ENCODE data around the gene PGAP3.

The PGAP3 gene

DNA sequence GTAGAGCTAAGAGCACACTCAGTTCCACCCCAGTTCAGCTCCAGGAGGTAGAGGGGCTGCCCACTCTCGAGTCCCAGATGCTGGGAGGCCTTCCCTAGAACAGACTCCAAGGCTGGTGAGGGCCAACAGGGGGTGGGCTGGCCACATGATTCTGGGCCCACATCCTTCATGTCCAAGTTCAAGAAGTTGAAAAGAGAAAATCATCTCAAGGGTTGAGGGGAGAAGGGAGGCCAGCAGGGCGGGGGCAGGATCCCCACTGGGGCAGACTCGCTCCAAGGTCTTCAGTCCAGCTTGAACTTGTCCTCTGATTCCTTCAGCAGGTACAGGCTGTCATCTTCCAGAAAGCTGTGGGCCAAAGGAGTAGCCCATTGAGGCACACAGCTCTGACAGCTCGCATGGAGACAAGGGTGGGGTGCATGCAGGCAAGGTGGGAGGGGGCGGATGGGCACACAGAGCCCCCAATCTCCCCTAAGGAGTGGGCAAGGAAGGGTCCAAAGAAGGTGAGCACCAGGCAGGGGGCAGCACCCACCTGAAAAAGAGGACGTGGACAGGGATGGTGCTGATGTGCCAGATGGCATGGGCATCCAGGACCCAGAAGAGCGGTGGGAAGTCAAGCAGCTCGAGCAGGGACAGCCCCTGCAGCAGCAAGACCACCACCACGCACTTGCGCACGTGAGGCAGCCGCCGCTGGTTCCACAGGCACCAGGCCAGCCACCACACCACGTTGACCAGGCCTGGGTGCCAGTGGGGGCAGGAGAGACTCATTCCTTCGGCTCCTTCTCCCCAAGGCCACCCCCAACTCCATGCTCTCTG is 15.1 kb downstream of the PGAP3 start:
- no peaks in the 10 kb centered on the region; the same call in 1 of the 2 replicates for H3K27me3 ChIP-seq (ENCODE audit: insufficient read depth, low read length)
- no peaks in the 10 kb centered on the region for H3K79me2 ChIP-seq (ENCODE audit: insufficient read depth, low read length)
- H3K27ac ChIP-seq (ENCODE audit: low read depth, low read length, poor library complexity, severe bottlenecking), result no peak overlapping the region
- H3K9ac ChIP-seq (ENCODE audit: low read length), result no peak overlapping the region
- H3K4me3 ChIP-seq (ENCODE audit: low read depth, low read length, poor library complexity, severe bottlenecking), result no peak overlapping the region
- TF ChIP-seq, protein P1, sequence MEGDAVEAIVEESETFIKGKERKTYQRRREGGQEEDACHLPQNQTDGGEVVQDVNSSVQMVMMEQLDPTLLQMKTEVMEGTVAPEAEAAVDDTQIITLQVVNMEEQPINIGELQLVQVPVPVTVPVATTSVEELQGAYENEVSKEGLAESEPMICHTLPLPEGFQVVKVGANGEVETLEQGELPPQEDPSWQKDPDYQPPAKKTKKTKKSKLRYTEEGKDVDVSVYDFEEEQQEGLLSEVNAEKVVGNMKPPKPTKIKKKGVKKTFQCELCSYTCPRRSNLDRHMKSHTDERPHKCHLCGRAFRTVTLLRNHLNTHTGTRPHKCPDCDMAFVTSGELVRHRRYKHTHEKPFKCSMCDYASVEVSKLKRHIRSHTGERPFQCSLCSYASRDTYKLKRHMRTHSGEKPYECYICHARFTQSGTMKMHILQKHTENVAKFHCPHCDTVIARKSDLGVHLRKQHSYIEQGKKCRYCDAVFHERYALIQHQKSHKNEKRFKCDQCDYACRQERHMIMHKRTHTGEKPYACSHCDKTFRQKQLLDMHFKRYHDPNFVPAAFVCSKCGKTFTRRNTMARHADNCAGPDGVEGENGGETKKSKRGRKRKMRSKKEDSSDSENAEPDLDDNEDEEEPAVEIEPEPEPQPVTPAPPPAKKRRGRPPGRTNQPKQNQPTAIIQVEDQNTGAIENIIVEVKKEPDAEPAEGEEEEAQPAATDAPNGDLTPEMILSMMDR (IDR thresholded peaks at IDR 0.05; ENCODE audit: low read length), result no peak
- TF ChIP-seq EZH2 (IDR thresholded peaks at IDR 0.05; ENCODE audit: borderline replicate concordance, low read length), result no peak
- H2AFZ ChIP-seq (ENCODE audit: low read length), result no peak overlapping the region
- peaks cover 16% of the 10 kb centered on the region for H3K4me1 ChIP-seq (ENCODE audit: insufficient read depth, low read length, severe bottlenecking)
- no peaks in the 10 kb centered on the region for H3K9me3 ChIP-seq (ENCODE audit: low read length)
- H3F3A ChIP-seq (ENCODE audit: insufficient read depth, low read length), result no peaks in the 10 kb centered on the region
- no peak overlapping the region for H3K4me2 ChIP-seq (ENCODE audit: low read length)
- H4K20me1 ChIP-seq (ENCODE audit: insufficient read depth, low read length), result no peaks in the 10 kb centered on the region
- H3K9me2 ChIP-seq (ENCODE audit: low read depth, low read length), result no peaks in the 10 kb centered on the region
- no peaks in the 10 kb centered on the region for H3K36me3 ChIP-seq (ENCODE audit: insufficient read depth, low read length)

DNA sequence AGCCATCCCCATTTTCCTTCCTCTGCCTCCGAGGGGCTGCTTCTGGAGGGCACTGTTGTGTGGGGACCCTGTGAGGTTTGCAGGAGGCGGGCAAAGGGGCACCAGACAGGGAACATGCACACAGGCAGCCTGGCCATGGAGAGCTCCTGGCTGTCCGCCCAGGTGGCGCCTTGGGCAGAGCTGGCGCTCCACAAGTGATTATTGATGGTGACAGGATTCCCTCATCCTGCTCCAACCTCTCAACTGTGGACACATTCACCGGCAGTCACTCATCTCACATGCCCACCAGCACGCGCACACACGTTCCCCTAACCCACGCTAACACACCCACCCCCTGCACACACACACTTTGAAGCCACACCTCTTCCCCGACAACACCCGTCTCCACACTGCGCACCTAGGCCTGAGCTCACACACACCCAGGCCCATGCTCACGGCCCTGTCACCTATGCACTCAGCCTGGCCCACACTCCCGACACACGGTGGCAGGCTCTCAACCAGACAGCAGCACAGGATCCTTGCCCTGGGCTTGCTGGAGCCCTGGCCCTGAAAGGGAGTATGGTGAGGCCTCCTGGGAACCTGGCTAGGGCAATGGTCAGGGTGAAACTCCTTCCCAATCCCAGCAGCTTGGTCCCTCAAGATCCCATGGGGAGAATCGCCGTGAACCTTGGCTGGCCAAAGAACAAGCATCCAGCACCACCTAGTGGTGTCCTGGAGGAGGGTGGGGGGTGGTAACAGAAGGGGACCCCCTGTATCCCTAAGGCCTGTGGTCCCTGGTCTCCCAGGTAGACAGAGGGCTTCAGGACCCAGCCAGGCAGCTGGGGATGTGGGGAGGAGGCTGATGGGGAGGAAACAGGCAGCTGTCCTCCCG is 16.0 kb downstream of the PGAP3 start:
- Histone ChIP-seq H4K20me1 (ENCODE audit: insufficient read depth, low read length) (no peaks in the 10 kb centered on the region), H3K4me2 (ENCODE audit: low read length) (peak overlapping the region; percentile 18; the same call in 1 of the 2 replicates), H2AFZ (ENCODE audit: low read length) (no peak overlapping the region), H3K36me3 (ENCODE audit: insufficient read depth, low read length) (no peaks in the 10 kb centered on the region), H3K9ac (ENCODE audit: low read length) (no peak overlapping the region), H3K79me2 (ENCODE audit: insufficient read depth, low read length) (no peaks in the 10 kb centered on the region), H3K27me3 (ENCODE audit: insufficient read depth, low read length) (peaks cover 5% of the 10 kb centered on the region; the same call in 1 of the 2 replicates), H3K4me1 (ENCODE audit: insufficient read depth, low read length, severe bottlenecking) (peaks cover 18% of the 10 kb centered on the region), H3K4me3 (ENCODE audit: low read depth, low read length, poor library complexity, severe bottlenecking) (no peak overlapping the region), H3F3A (ENCODE audit: insufficient read depth, low read length) (no peaks in the 10 kb centered on the region), H3K9me2 (ENCODE audit: low read depth, low read length) (no peaks in the 10 kb centered on the region), H3K27ac (ENCODE audit: low read depth, low read length, poor library complexity, severe bottlenecking) (no peak overlapping the region), H3K9me3 (ENCODE audit: low read length) (no peaks in the 10 kb centered on the region)
- TF ChIP-seq, protein P1 (IDR thresholded peaks at IDR 0.05; ENCODE audit: low read length), result peak; percentile 93
- TF ChIP-seq EZH2 (IDR thresholded peaks at IDR 0.05; ENCODE audit: borderline replicate concordance, low read length), result no peak

- no peak overlapping the region for H2AFZ ChIP-seq (ENCODE audit: low read length)
- peaks cover 13% of the 10 kb centered on the region; the same call in 1 of the 2 replicates for H3K27me3 ChIP-seq (ENCODE audit: insufficient read depth, low read length)
- H3K9me2 ChIP-seq (ENCODE audit: low read depth, low read length), result no peaks in the 10 kb centered on the region
- no peaks in the 10 kb centered on the region for H3K9me3 ChIP-seq (ENCODE audit: low read length)
- H4K20me1 ChIP-seq (ENCODE audit: insufficient read depth, low read length), result no peaks in the 10 kb centered on the region
- H3K4me1 ChIP-seq (ENCODE audit: insufficient read depth, low read length, severe bottlenecking), result peaks cover 18% of the 10 kb centered on the region
- no peak overlapping the region for H3K27ac ChIP-seq (ENCODE audit: low read depth, low read length, poor library complexity, severe bottlenecking)
- H3K9ac ChIP-seq (ENCODE audit: low read length), result no peak overlapping the region
- no peak overlapping the region for H3K4me2 ChIP-seq (ENCODE audit: low read length)
- H3K4me3 ChIP-seq (ENCODE audit: low read depth, low read length, poor library complexity, severe bottlenecking), result no peak overlapping the region
- no peaks in the 10 kb centered on the region for H3K36me3 ChIP-seq (ENCODE audit: insufficient read depth, low read length)
- no peaks in the 10 kb centered on the region for H3F3A ChIP-seq (ENCODE audit: insufficient read depth, low read length)
- TF ChIP-seq, protein P1 (IDR thresholded peaks at IDR 0.05; ENCODE audit: low read length), result no peak
- TF ChIP-seq EZH2 (IDR thresholded peaks at IDR 0.05; ENCODE audit: borderline replicate concordance, low read length), result no peak
- H3K79me2 ChIP-seq (ENCODE audit: insufficient read depth, low read length), result no peaks in the 10 kb centered on the region
Observed at GRCh38 chr17:39670746-39671145, 17.1 kb downstream of the PGAP3 start.
